LNCaP clone FGC (cell line): Measurements from ENCODE around the gene PCDH9.
"Not testable (repeated sequence)": the region's sequence is repeated elsewhere in the genome, so short reads cannot be mapped to it uniquely, and the experiment has no call there.

Source experiments
- DNase-seq: peaks from one replicate; pipeline ENCODE4 v3.0.0-alpha.2; 2011; ENCODE audit warnings: low read depth
- H3K4me3 ChIP-seq: 2 replicates; pipeline ENCODE4 v1.5.1; 2011; ENCODE audit warnings: mild to moderate bottlenecking, low read depth, low read length, control low read depth
- CTCF ChIP-seq: IDR thresholded peaks from 2 replicates; pipeline ENCODE4 v1.5.1; 2012; ENCODE audit warnings: mild to moderate bottlenecking; ENCODE audit not compliant: control insufficient read depth, insufficient read depth; ENCODE audit errors: extremely low read depth

Gene PCDH9

GRCh38 chr13:67106502-67107057 lies 123.6 kb downstream of the PCDH9 start:
- no peak overlapping the region for H3K4me3 ChIP-seq

GRCh38 chr13:67101730-67102467 lies 128.2 kb downstream of the PCDH9 start:
- no peak overlapping the region for H3K4me3 ChIP-seq
- TF ChIP-seq CTCF = no peak
- no peak for DNase-seq

More at GRCh38 chr13:67106502-67107057, 123.6 kb downstream of the PCDH9 start:
- TF ChIP-seq CTCF = no peak
- no peak for DNase-seq

DNA sequence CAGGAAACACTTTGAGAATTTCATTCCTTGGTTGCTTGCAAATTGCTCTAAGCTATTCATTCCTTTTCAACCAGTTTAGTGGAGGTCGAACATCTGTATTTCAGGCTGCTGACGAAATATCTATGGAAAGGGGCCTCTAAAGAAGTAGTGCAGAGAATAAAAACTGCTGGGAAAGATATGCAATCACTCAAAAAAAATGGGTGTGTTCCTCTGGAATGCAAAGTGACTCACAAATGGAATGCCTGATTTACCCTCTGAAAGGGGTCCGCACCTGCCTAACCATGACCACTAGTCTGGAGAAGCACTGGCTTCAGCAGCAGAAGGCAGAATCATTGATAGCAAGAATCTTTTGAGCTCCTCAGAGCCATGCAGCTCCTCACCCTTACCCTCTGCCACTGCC lies 129.4 kb downstream of the PCDH9 start:
- no peak for DNase-seq
- H3K4me3 ChIP-seq = no peak overlapping the region
- TF ChIP-seq CTCF = no peak

DNA sequence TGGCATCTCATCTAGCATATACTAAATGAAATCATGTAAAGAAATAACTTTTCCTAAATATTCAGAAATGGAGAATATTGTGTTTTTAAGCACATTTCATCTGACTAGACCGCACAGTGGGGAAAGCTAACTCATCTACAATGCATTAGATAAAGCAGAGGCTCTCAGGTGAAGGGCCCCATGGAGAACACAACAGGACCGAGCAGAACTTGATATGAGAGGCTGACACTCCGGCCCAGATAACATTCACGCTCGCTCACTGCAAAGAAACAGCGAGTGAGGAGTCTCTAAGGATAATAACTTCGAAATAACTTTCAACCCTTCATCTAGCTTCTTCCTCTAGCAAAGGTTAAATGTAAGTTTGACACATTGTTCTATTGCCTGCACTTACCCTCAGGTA lies 130.6 kb downstream of the PCDH9 start:
- TF ChIP-seq CTCF = no peak
- no peak for DNase-seq
- no peak overlapping the region for H3K4me3 ChIP-seq

DNA sequence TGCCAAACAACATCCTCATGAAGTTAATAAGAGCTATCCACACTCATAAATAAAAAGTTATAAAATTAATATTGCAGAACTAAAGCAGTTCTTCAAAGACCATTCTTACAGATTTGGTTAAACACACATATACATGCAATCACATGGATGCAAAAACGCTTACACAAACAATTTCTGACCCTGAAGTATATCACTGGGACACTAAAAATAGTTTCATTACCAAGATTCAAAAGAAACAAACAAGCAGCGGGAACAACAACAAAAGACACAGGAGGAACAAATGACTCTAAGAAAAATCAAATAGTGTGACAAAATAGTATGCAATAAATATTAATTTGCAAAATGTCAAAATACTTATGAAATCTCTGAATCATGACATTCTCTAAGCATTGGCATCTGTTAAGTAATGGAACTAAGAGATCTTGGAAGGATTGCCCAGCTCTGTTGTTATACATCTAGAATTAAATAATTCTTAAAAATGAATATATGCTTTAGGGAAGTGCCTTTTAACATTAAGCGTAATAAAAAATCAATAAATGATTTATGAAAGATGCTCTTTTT lies 132.2 kb downstream of the PCDH9 start:
- DNase-seq = no peak
- TF ChIP-seq CTCF = no peak
- no peak overlapping the region for H3K4me3 ChIP-seq

DNA sequence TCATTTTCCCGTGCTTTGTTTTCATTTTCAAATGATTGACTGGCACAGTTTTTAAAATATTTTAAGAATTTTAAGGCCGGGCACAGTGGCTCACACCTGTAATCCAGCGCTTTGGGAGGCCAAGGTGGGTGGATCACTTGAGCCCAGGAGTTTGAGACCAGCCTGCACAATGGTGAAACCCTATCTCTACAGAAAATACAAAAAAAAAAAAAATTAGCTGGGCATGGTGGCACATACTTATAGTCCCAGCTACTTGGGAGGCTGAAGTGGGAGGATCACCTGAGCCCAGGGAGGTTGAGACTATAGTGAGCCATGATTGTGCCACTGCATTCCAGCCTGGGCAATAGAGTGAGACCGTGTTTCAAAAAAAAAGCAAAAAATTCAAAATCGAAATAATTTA lies 133.2 kb downstream of the PCDH9 start:
- not testable (repeated sequence) for H3K4me3 ChIP-seq, DNase-seq

DNA sequence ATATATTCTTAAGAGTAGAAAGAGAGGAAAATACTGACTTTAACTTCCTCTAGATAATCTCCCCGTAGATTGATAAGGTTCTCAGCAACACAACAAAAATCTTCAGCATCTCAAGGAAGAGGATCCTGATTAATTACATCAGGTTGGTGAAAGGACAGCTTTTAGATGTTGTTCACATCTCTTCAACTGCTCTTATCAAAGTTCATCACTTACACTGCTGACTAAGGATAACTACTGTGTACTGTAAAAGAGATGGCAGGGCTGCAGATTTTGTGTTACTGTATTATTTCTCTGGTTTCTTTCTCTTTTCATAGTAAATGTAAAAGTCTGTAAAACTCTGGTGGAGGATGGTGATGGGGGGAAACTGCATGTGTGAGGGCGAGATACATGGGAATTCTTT lies 133.7 kb downstream of the PCDH9 start:
- TF ChIP-seq CTCF = no peak
- DNase-seq = no peak
- H3K4me3 ChIP-seq = no peak overlapping the region
